ENCODE results near the gene VIPR2. TPM values are rescaled to one million over a fixed set of nuclear protein-coding genes. Genes with fewer than 3 reads are reported as not detected.

VIPR2 gene
- total and polyA plus RNA-seq, 8 donors = 0.28 to 0.80 (median 0.44) TPM

DNA sequence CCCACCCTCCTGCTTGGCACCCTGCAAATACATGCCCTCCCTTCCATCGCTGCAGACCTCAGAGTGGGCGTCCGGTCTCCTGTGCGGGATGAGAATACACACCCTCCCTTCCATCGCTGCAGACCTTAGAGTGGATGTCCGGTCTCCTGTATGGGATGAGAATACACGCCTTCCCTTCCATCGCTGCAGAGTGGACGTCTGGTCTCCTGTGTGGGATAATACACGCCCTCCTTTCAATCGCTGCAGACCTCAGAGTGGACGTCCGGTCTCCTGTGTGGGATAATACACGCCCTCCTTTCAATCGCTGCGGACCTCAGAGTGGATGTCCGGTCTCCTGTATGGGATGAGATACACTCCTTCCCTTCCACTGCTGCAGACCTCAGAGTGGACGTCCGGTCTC is 128.1 kb downstream of the VIPR2 start:
- H3K4me1 ChIP-seq = peaks cover 5 to 10% of the 10 kb centered on the region in 2 donors
- intact Hi-C loops (cut with DNase I) = no loop called here
- TF ChIP-seq, protein P1, sequence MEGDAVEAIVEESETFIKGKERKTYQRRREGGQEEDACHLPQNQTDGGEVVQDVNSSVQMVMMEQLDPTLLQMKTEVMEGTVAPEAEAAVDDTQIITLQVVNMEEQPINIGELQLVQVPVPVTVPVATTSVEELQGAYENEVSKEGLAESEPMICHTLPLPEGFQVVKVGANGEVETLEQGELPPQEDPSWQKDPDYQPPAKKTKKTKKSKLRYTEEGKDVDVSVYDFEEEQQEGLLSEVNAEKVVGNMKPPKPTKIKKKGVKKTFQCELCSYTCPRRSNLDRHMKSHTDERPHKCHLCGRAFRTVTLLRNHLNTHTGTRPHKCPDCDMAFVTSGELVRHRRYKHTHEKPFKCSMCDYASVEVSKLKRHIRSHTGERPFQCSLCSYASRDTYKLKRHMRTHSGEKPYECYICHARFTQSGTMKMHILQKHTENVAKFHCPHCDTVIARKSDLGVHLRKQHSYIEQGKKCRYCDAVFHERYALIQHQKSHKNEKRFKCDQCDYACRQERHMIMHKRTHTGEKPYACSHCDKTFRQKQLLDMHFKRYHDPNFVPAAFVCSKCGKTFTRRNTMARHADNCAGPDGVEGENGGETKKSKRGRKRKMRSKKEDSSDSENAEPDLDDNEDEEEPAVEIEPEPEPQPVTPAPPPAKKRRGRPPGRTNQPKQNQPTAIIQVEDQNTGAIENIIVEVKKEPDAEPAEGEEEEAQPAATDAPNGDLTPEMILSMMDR (IDR thresholded peaks at IDR 0.05) = no peak
- H3K27ac ChIP-seq = no peak overlapping the region
- ATAC-seq (no peak), DNase-seq (peak in 1 of 4 donors; percentile 13)
- peaks cover 0 to 5% of the 10 kb centered on the region in 2 donors for H3K9me3 ChIP-seq
- no peak overlapping the region for H3K4me3 ChIP-seq
- no peaks in the 10 kb centered on the region for H3K36me3 ChIP-seq
- H3K27me3 ChIP-seq = no peaks in the 10 kb centered on the region

DNA sequence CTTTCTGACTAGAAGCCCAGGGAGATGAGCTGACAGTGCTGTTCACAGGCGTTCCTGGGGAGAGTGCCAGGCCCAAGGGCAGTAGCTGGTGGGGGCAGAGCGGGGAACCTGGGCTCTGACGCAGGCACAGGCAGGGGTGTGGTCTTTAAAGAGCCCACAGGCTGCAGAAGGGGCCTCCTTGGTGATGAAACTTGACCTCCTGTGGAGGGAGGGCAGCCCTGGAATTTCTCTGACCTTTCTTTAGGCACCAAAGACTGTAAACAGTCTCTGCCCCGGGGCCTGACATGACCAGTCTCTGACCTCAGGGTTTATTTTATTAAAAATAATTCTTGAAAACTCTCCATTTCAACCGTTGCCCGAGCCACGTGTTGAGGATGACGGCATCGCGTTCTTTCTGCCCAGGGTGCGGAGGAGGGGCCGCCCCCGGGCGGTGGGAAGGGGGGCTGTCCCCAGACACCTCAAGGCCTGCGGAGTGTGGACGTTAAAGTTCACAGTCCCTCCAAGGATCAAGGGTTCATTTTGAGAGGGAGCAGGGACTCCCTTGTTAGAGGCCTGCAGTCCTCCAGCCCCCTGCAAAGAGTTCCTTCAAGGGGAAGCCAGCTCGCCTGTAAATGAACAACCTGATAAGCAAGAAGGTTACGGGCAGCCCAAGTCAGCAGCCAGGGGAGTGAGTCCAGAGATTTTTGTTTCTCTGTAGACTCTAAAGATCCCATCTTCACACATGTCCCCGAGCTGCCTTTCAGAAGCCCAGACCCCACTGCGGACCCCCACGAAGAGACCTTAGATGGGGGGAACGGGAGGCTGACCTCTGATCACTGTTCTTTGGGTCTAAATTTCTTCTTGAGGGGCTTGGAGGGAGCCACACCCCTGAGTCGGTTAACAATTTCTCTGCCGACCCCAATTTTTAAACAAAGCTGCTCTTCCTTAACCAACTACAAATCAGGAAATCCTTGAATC is 128.9 kb downstream of the VIPR2 start:
- Histone ChIP-seq H3K9me3 (peaks cover 0 to 2% of the 10 kb centered on the region in 2 donors), H3K36me3 (no peaks in the 10 kb centered on the region), H3K4me1 (peaks cover 5 to 10% of the 10 kb centered on the region in 2 donors), H3K4me3 (no peak overlapping the region), H3K27ac (no peak overlapping the region), H3K27me3 (no peaks in the 10 kb centered on the region)
- peak in 3 of 4 donors; percentile 58 to 68 (median 66) for DNase-seq
- TF ChIP-seq, protein P1 (IDR thresholded peaks at IDR 0.05) = no peak
- ATAC-seq = peak; percentile 81
- intact Hi-C loops (cut with DNase I) = no loop called here

DNA sequence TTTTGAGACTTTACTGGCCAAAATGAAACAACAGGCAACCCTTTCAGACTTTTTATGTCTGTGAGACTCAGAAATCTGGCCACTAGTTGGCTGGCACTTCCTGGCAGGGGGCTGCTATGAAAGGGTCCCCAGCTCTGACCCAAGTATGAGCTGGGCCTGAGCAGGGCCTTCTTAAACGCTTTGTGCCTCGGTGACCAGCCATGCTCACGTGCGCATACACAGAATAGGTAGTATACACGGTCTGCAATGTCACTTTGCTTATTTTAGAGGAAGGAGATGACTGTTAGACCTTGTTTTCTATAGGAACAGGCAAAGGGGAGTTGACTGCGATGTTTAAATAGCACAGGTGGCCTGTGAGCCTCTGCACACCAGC is 129.6 kb downstream of the VIPR2 start:
- H3K4me3 ChIP-seq = no peak overlapping the region
- TF ChIP-seq, protein P1 (IDR thresholded peaks at IDR 0.05) = no peak
- H3K36me3 ChIP-seq = no peaks in the 10 kb centered on the region
- peaks cover 5 to 10% of the 10 kb centered on the region in 2 donors for H3K4me1 ChIP-seq
- ATAC-seq = no peak
- H3K27me3 ChIP-seq = peaks cover 0 to 4% of the 10 kb centered on the region in 2 donors
- no peaks in the 10 kb centered on the region for H3K9me3 ChIP-seq
- intact Hi-C loops (cut with DNase I) = no loop called here
- no peak for DNase-seq
- no peak overlapping the region for H3K27ac ChIP-seq

DNA sequence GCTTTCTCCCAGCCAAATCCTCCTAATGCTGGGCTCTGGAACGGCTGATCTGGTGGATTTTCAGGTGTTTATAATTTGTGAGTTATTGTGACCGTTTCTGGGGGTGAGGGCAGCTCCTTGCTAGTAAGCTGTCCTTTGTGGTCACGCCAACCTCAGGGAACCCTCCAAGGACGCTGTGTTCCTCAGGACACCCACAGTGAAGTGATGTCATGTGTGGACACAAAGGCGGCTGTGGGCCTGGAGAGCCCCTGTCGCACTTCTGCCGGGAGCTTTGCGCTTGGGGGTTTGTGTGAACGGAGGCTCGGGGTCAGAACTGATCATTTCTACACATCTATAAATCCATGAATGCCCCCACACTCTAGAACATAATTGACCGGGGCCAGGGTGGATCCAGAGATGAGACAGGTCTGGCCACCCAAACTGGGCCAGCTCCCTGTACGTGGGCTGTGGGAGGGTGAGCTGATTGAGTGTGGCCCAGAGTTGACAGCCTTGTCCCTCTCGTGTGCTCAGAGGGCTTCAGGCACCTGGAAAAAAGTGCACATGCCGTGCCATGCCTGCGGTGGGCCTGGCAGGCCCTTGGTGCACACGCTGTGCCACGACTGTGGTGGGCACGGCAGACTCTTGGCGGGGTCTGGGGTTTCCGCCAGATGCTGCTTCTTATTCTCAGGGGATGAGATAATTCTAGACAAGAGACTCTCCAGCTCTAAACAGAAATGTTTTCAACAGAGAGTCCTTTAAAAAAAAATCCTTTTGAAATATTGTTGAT is 130.2 kb downstream of the VIPR2 start:
- no peak overlapping the region for H3K27ac ChIP-seq
- TF ChIP-seq, protein P1 (IDR thresholded peaks at IDR 0.05) = no peak

More for the DNA sequence above, 130.2 kb downstream of the VIPR2 start:
- H3K36me3 ChIP-seq = no peaks in the 10 kb centered on the region
- H3K4me3 ChIP-seq = no peak overlapping the region
- no peaks in the 10 kb centered on the region for H3K9me3 ChIP-seq
- H3K27me3 ChIP-seq = peaks cover 0 to 5% of the 10 kb centered on the region in 2 donors
- intact Hi-C loops (cut with DNase I) = no loop called here
- DNase-seq (peak in 1 of 4 donors; percentile 62), ATAC-seq (no peak)
- H3K4me1 ChIP-seq = peaks cover 5 to 10% of the 10 kb centered on the region in 2 donors
